GM18511 (cell line): Measurements from ENCODE around the gene PLD5.

ENCODE experiments used
- ATAC-seq: cut with Tn5 transposase; IDR thresholded peaks from one replicate; pipeline ENCODE4 v1.9.1; 2021; ENCODE audit warnings: mild to moderate bottlenecking, moderate library complexity; ENCODE audit not compliant: unreplicated experiment

Gene PLD5

GRCh38 chr1:242524571-242525359, at the start of gene PLD5:
TSS of gene PLD5 (minus strand) at chr1:242524697.
- no peak for ATAC-seq

GRCh38 chr1:242569867-242570266, 45.4 kb upstream of the PLD5 start:
- ATAC-seq: no peak

- no peak for ATAC-seq
Observed at GRCh38 chr1:242568666-242569065, 44.2 kb upstream of the PLD5 start.

- no peak for ATAC-seq
Observed at GRCh38 chr1:242567596-242567995, 43.1 kb upstream of the PLD5 start.

- no peak for ATAC-seq
Observed at GRCh38 chr1:242556759-242557158, 32.3 kb upstream of the PLD5 start.

- no peak for ATAC-seq
Observed at GRCh38 chr1:242556276-242556675, 31.8 kb upstream of the PLD5 start.

- no peak for ATAC-seq
Observed at GRCh38 chr1:242554577-242554976, 30.1 kb upstream of the PLD5 start.

- ATAC-seq: no peak
Observed at GRCh38 chr1:242546849-242547729, 22.6 kb upstream of the PLD5 start.

GRCh38 chr1:242546441-242546840, 21.9 kb upstream of the PLD5 start:
- no peak for ATAC-seq

- no peak for ATAC-seq
Observed at GRCh38 chr1:242544071-242544470, 19.6 kb upstream of the PLD5 start.

GRCh38 chr1:242542271-242542670, 17.8 kb upstream of the PLD5 start:
- no peak for ATAC-seq

- ATAC-seq: no peak
Observed at GRCh38 chr1:242535986-242536385, 11.5 kb upstream of the PLD5 start.

GRCh38 chr1:242534753-242535152, 10.3 kb upstream of the PLD5 start:
- ATAC-seq: no peak

- ATAC-seq: no peak
Observed at GRCh38 chr1:242530761-242531160, 6.3 kb upstream of the PLD5 start.

- ATAC-seq: no peak
Observed at GRCh38 chr1:242525769-242526168, 1.3 kb upstream of the PLD5 start.

GRCh38 chr1:242525360-242525722, 844 bp upstream of the PLD5 start:
- no peak for ATAC-seq

- ATAC-seq: no peak
Observed at GRCh38 chr1:242523719-242524570, 552 bp downstream of the PLD5 start.

- ATAC-seq: no peak
Observed at GRCh38 chr1:242522996-242523718, 1.3 kb downstream of the PLD5 start.

- no peak for ATAC-seq
Observed at GRCh38 chr1:242522304-242522945, 2.1 kb downstream of the PLD5 start.

GRCh38 chr1:242515555-242515954, 8.9 kb downstream of the PLD5 start:
- no peak for ATAC-seq
